BJ (cell line): ENCODE measurements around the gene AP4M1. TPM values are rescaled to one million over a fixed set of nuclear protein-coding genes. Genes with fewer than 3 reads are reported as not detected.
A peak's percentile ranks its signal among the peaks of the same experiment; 100 is the strongest.

ENCODE experiments used
- CTCF ChIA-PET: fragments of 350-600 bp; formaldehyde crosslinking; extraction: SDS; loops from one replicate; lab custom pipeline; 2021; ENCODE audit warnings: antibody characterized with exemption, inconsistent platforms; lab: Yijun Ruan, JAX
- POLR2A ChIA-PET: fragments of 300-600 bp; sonication (Branson Sonifier 250); formaldehyde crosslinking; extraction: SDS; loops from one replicate; lab custom pipeline; 2021; ENCODE audit warnings: antibody characterized with exemption; lab: Charles Lee
- DNase-seq: peaks from one replicate; pipeline ENCODE4 v3.0.0-alpha.2; 2011; ENCODE audit warnings: low read depth
- H3K27me3 ChIP-seq: 2 replicates; pipeline ENCODE4 v1.6.0; 2011; ENCODE audit warnings: low read length; ENCODE audit not compliant: control insufficient read depth, insufficient read depth
- H3K36me3 ChIP-seq: 2 replicates; pipeline ENCODE4 v1.5.1; 2011; ENCODE audit warnings: low read length; ENCODE audit not compliant: control insufficient read depth, insufficient read depth
- H3K4me3 ChIP-seq: 2 replicates; pipeline ENCODE4 v1.5.1; 2011; ENCODE audit warnings: low read depth, mild to moderate bottlenecking, control low read depth, low read length
- CTCF ChIP-seq: IDR thresholded peaks from 2 replicates; pipeline ENCODE4 v1.5.1; 2011; ENCODE audit warnings: low read depth, mild to moderate bottlenecking, control low read depth, inconsistent platforms, low read length, moderate library complexity; ENCODE audit not compliant: insufficient read depth
- polyA plus RNA-seq: library from polyadenylated mRNA; depleted of rRNA; stranded (reverse); fragments of >200 nt; gene quantifications from 2 replicates; pipeline ENCODE4 v1.2.3, GENCODE V29; 2011

Gene AP4M1
- polyA plus RNA-seq, 1 experiment = 14.3 TPM

GRCh38 chr7:100107125-100107737, 5.8 kb downstream of the AP4M1 start:
- no peak for DNase-seq
- Histone ChIP-seq H3K4me3 (no peak overlapping the region), H3K27me3 (no peaks in the 10 kb centered on the region), H3K36me3 (peaks cover 33% of the 10 kb centered on the region)
- TF ChIP-seq CTCF = no peak
- ChIA-PET POLR2A (no interaction called here), CTCF (no interaction called here)

- Histone ChIP-seq H3K4me3 (no peak overlapping the region), H3K27me3 (no peaks in the 10 kb centered on the region), H3K36me3 (peaks cover 38% of the 10 kb centered on the region)
- no peak for TF ChIP-seq CTCF
- DNase-seq = no peak
- POLR2A ChIA-PET = no interaction called here
- CTCF ChIA-PET = no interaction called here
Observed at GRCh38 chr7:100107890-100108289, 6.4 kb downstream of the AP4M1 start.

- ChIA-PET CTCF (interaction anchor here (0.6 kb wide), 1 partner anchor 17 kb away, joined by 3 read pairs; the partner anchor contains the start of gene MBLAC1), POLR2A (interaction anchor here (0.6 kb wide), 1 partner anchor 88 kb away, joined by 7 read pairs; no protein-coding TSS in a partner anchor)
- no peak for DNase-seq
- 0 out of 2 replicates have a peak, but pooled peaks have one; percentile 5 for TF ChIP-seq CTCF
- Histone ChIP-seq H3K4me3 (no peak overlapping the region), H3K36me3 (peaks cover 44% of the 10 kb centered on the region), H3K27me3 (no peaks in the 10 kb centered on the region)
Observed at GRCh38 chr7:100109521-100110163, 8.2 kb downstream of the AP4M1 start.

- no peak overlapping the region for H3K4me3 ChIP-seq
- DNase-seq = no peak
- ChIA-PET CTCF (interaction anchor here (1.7 kb wide), 1 partner anchor 9 kb away, joined by 6 read pairs; the partner anchor contains the start of genes AP4M1 and MCM7), POLR2A (no interaction called here)
- peaks cover 41% of the 10 kb centered on the region for H3K36me3 ChIP-seq
- H3K27me3 ChIP-seq = no peaks in the 10 kb centered on the region
- no peak for TF ChIP-seq CTCF
Observed at GRCh38 chr7:100111156-100111555, 9.7 kb downstream of the AP4M1 start.

- ChIA-PET POLR2A (no interaction called here), CTCF (interaction anchor here (0.8 to 1.7 kb wide), 2 partner anchors 10 to 44 kb away, joined by 3 to 6 read pairs; partner anchors contain the start of genes AP4M1 and MCM7)
Observed at GRCh38 chr7:100111914-100112313, 10.5 kb downstream of the AP4M1 start.

More at GRCh38 chr7:100111914-100112313, 10.5 kb downstream of the AP4M1 start:
- DNase-seq = no peak
- Histone ChIP-seq H3K27me3 (no peaks in the 10 kb centered on the region), H3K36me3 (peaks cover 37% of the 10 kb centered on the region), H3K4me3 (no peak overlapping the region)
- TF ChIP-seq CTCF = no peak
